NCI-H345 (cell line): ENCODE results near the gene UBTD1.
A peak's percentile ranks its signal among the peaks of the same experiment; 100 is the strongest.

Experiments
- DNase-seq: peaks from one replicate; lab custom pipeline; 2025; lab: John Stamatoyannopoulos, UW

The UBTD1 gene

GRCh38 chr10:97483506-97483905 lies 15.2 kb upstream of the UBTD1 start:
- DNase-seq: no peak

GRCh38 chr10:97483921-97484320 lies 14.8 kb upstream of the UBTD1 start:
- no peak for DNase-seq

GRCh38 chr10:97485647-97486281 lies 13.0 kb upstream of the UBTD1 start:
- DNase-seq: no peak

GRCh38 chr10:97490592-97490991 lies 8.1 kb upstream of the UBTD1 start:
- DNase-seq: no peak

GRCh38 chr10:97494151-97494550 lies 4.6 kb upstream of the UBTD1 start:
- no peak for DNase-seq

- DNase-seq: no peak
These were observed 3.7 kb upstream of the UBTD1 start for GRCh38 chr10:97494863-97495506.

GRCh38 chr10:97497572-97498075 lies 1.1 kb upstream of the UBTD1 start:
- peak; percentile 73 for DNase-seq

GRCh38 chr10:97498076-97498840 lies 466 bp upstream of the UBTD1 start, which contains the start of gene MMS19:
Gene MMS19, minus strand, starts transcription at chr10:97498422. Its CDS starts 38 bp downstream, at chr10:97498384.
- DNase-seq: peak; percentile 99

GRCh38 chr10:97499561-97500296 lies 1.0 kb downstream of the UBTD1 start:
- no peak for DNase-seq

GRCh38 chr10:97500297-97500575 lies 1.5 kb downstream of the UBTD1 start:
- no peak for DNase-seq

GRCh38 chr10:97502916-97503315 lies 4.2 kb downstream of the UBTD1 start:
- DNase-seq: no peak

- DNase-seq: no peak
These were observed 4.7 kb downstream of the UBTD1 start for GRCh38 chr10:97503406-97503805.

GRCh38 chr10:97505152-97505551 lies 6.4 kb downstream of the UBTD1 start:
- DNase-seq: no peak

- DNase-seq: no peak
These were observed 7.7 kb downstream of the UBTD1 start for GRCh38 chr10:97506199-97506991.

GRCh38 chr10:97508342-97508741 lies 9.6 kb downstream of the UBTD1 start:
- DNase-seq: no peak

GRCh38 chr10:97509120-97509680 lies 10.5 kb downstream of the UBTD1 start:
- DNase-seq: no peak

GRCh38 chr10:97510686-97511085 lies 12.0 kb downstream of the UBTD1 start:
- no peak for DNase-seq

GRCh38 chr10:97511711-97512440 lies 13.2 kb downstream of the UBTD1 start:
- DNase-seq: no peak

- no peak for DNase-seq
These were observed 14.3 kb downstream of the UBTD1 start for GRCh38 chr10:97512993-97513392.

GRCh38 chr10:97514344-97514743 lies 15.6 kb downstream of the UBTD1 start:
- no peak for DNase-seq
